ENCODE measurements around the gene DGKB. TPM values are rescaled to one million over a fixed set of nuclear protein-coding genes. Genes with fewer than 3 reads are reported as not detected.

Gene DGKB
- total and polyA plus RNA-seq, 8 donors, result 0.20 to 260 (median 3.2) TPM; not detected in 4

DNA sequence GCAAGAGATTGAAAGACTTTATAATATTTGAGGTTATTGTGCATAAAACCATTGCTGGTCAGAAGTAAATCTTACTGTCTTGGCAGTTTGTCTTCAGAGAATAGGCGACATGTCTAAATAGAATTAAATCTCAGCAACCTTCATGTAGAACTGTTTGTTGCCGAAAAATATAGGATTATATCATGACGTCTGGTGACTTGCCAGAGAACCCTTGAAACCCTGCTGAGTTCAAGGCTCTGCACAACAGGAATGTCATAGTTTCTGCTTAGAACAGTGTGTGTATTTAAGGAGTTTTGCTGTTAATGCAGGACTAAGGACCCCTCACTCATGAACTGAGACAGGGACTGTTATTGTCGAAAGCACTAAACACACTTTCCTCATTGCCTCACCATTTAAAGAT, 706.7 kb downstream of the DGKB start:
- H3K4me3 ChIP-seq, result no peak overlapping the region
- intact Hi-C loops (cut with DNase I; ENCODE audit: low total_unique reads), result no loop called here
- no peak for DNase-seq
- no peaks in the 10 kb centered on the region for H3K27me3 ChIP-seq
- H3K36me3 ChIP-seq, result no peaks in the 10 kb centered on the region
- H3K4me1 ChIP-seq, result peaks cover 0 to 13% (median 5%) of the 10 kb centered on the region in 4 donors
- H3K9me3 ChIP-seq, result peaks cover 0 to 5% (median 0%) of the 10 kb centered on the region in 4 donors
- TF ChIP-seq CTCF (IDR thresholded peaks at IDR 0.05), result no peak
- no peak for TF ChIP-seq EP300 (IDR thresholded peaks at IDR 0.05)
- no peak for TF ChIP-seq POLR2A (IDR thresholded peaks at IDR 0.05)
- no peak for TF ChIP-seq POLR2AphosphoS5 (IDR thresholded peaks at IDR 0.05)
- 73 to 89% (median 81%) methylated on average over 4 of the region's 4 CpGs for WGBS, 5 donors
- no peak overlapping the region for H3K27ac ChIP-seq

- intact Hi-C loops (cut with DNase I; ENCODE audit: low total_unique reads), result no loop called here
- Histone ChIP-seq H3K9me3 (peaks cover 0 to 5% (median 0%) of the 10 kb centered on the region in 4 donors), H3K27me3 (no peaks in the 10 kb centered on the region), H3K4me1 (peaks cover 0 to 13% (median 5%) of the 10 kb centered on the region in 4 donors), H3K27ac (no peak overlapping the region), H3K4me3 (no peak overlapping the region), H3K36me3 (no peaks in the 10 kb centered on the region)
- no peak for TF ChIP-seq EP300 (IDR thresholded peaks at IDR 0.05)
- TF ChIP-seq POLR2A (IDR thresholded peaks at IDR 0.05), result no peak
- TF ChIP-seq CTCF (IDR thresholded peaks at IDR 0.05), result no peak
- DNase-seq, result peak in 1 of 2 donors; percentile 10
- WGBS, 5 donors, result 65 to 78% (median 73%) methylated on average over 4 of the region's 4 CpGs
These were observed 707.5 kb downstream of the DGKB start for GRCh38 chr7:14195079-14195478.

DNA sequence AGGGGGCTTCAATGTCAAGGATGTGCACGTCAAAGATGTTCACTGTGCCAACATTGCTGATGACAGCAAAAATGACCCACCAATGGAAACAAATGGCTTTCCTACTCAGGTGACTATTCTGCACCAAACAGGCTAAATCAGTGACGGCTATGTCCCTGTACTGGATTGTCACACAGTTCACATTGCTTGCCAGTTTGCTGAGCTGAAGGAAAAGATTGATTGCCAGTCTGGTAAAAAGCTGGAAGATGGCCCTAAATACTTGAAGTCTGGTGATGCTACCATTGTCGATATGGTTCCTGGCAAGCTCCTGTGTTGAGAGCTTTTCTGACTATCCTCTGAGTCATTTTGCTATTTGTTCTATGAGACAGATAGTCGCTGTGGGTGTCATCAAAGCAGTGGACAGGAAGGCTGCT, 710.9 kb downstream of the DGKB start:
- intact Hi-C loops (cut with DNase I; ENCODE audit: low total_unique reads), result no loop called here
- Histone ChIP-seq H3K36me3 (no peaks in the 10 kb centered on the region), H3K4me3 (no peak overlapping the region), H3K9me3 (peaks cover 0 to 5% (median 0%) of the 10 kb centered on the region in 4 donors), H3K27me3 (no peaks in the 10 kb centered on the region), H3K4me1 (peaks cover 0 to under 1% (median 0%) of the 10 kb centered on the region in 4 donors), H3K27ac (no peak overlapping the region)
- WGBS, 5 donors, result 84 to 91% (median 88%) methylated on average over 4 of the region's 4 CpGs
- no peak for TF ChIP-seq EP300 (IDR thresholded peaks at IDR 0.05)
- no peak for TF ChIP-seq POLR2AphosphoS5 (IDR thresholded peaks at IDR 0.05)
- no peak for TF ChIP-seq POLR2A (IDR thresholded peaks at IDR 0.05)
- no peak for TF ChIP-seq CTCF (IDR thresholded peaks at IDR 0.05)
- no peak for DNase-seq

DNA sequence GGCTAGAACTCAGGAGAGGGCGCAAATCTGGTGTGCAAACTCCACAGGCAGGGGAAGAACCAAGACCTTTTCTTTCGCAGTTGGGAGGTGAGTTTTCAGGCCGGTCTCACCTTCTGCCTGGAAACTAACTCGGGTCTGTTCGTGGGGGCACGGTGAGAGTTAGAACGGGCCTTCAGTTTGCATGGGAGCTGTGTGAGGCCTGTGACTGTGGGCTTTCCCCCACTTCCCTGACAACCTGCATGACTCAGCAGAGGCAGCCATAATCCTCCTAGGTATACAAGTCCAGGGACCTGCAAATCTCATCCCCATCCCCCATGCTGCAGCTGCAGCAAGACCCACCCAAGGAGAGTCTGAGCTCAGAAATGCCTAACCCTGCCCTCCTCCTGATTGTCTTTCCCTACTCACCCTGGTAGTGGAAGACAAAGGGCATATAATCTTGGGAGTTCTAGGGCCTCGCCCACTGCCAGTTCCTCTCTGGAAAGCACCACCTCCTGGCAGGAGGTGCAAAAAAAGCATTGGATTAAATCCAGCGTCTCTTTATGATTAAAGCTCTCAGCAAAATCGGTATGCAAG, 718.2 kb downstream of the DGKB start:
- Histone ChIP-seq H3K36me3 (no peaks in the 10 kb centered on the region), H3K4me1 (no peaks in the 10 kb centered on the region), H3K4me3 (no peak overlapping the region), H3K27ac (no peak overlapping the region), H3K9me3 (peaks cover 0 to 5% (median 0%) of the 10 kb centered on the region in 4 donors), H3K27me3 (no peaks in the 10 kb centered on the region)
- TF ChIP-seq EP300 (IDR thresholded peaks at IDR 0.05) (no peak), POLR2AphosphoS5 (IDR thresholded peaks at IDR 0.05) (no peak), POLR2A (IDR thresholded peaks at IDR 0.05) (no peak), CTCF (IDR thresholded peaks at IDR 0.05) (no peak)
- DNase-seq, result no peak
- WGBS, 5 donors, result 85 to 92% (median 90%) methylated on average over 10 of the region's 10 CpGs
- intact Hi-C loops (cut with DNase I; ENCODE audit: low total_unique reads), result no loop called here

All from stomach (tissue), 9 donors.